SK-N-SH (cell line): ENCODE data around the gene PIK3R1. TPM values are rescaled to one million over a fixed set of nuclear protein-coding genes. Genes with fewer than 3 reads are reported as not detected.

ENCODE experiments used
- CTCF ChIA-PET: fragments of 300-600, 350-600 bp; formaldehyde crosslinking; extraction: SDS; loops from one replicate; lab custom pipeline; 2021; lab: Yijun Ruan, JAX
- POLR2A ChIA-PET: fragments of 350-600 bp; sonication (Branson Sonifier 250); formaldehyde crosslinking; extraction: SDS; loops from one replicate; lab custom pipeline; 2020; ENCODE audit warnings: antibody characterized with exemption, inconsistent platforms; lab: Yijun Ruan, JAX
- DNase-seq: peaks from one replicate; pipeline ENCODE4 v3.0.0; 2012
- H2AFZ ChIP-seq: fragments of 200-600 bp; sonication (generic); 2 replicates; pipeline ENCODE4 v1.8.1; 2016; ENCODE audit warnings: antibody characterized with exemption, mild to moderate bottlenecking, low read depth
- H3F3A ChIP-seq: fragments of 200-600 bp; sonication (generic); replicated peaks from 2 replicates; pipeline ENCODE3; 2016; ENCODE audit warnings: antibody characterized with exemption, mild to moderate bottlenecking; ENCODE audit not compliant: insufficient read depth
- H3K27ac ChIP-seq, 2 experiments: fragments of 200-500 bp in 1 of 2; fragments of 200-600 bp in 1 of 2; sonication (Bioruptor generic) in 1 of 2; sonication (generic), shearing (Covaris generic) in 1 of 2; 2 replicates each; pipeline versions ENCODE4 v1.5.1 to v1.6.1; 2014 to 2016; ENCODE audit warnings: low read depth in 2 of 2, inconsistent platforms in 1 of 2, low read length in 1 of 2, mild to moderate bottlenecking in 1 of 2, mixed read lengths in 1 of 2
- H3K27me3 ChIP-seq: fragments of 200-600 bp; sonication (generic), shearing (Covaris generic); 2 replicates; pipeline ENCODE4 v1.6.1; 2016; ENCODE audit warnings: mixed run types; ENCODE audit not compliant: insufficient read depth
- H3K36me3 ChIP-seq, 2 experiments: fragments of 200-500 bp in 1 of 2; fragments of 200-600 bp in 1 of 2; sonication (Bioruptor generic) in 1 of 2; sonication (generic) in 1 of 2; replicated peaks in 1 of 2; 2 replicates each; pipeline versions ENCODE3 to v1.5.1; 2014 to 2016; ENCODE audit warnings: low read length in 1 of 2, mild to moderate bottlenecking in 1 of 2; ENCODE audit not compliant: insufficient read depth in 2 of 2, control insufficient read depth in 1 of 2
- H3K4me1 ChIP-seq, 2 experiments: fragments of 200-500 bp in 1 of 2; fragments of 200-600 bp in 1 of 2; sonication (Bioruptor generic) in 1 of 2; sonication (generic), shearing (Covaris generic) in 1 of 2; 2 replicates each; pipeline versions ENCODE4 v1.5.1 to v1.6.1; 2014 to 2016; ENCODE audit warnings: low read depth in 1 of 2, low read length in 1 of 2, mixed run types in 1 of 2; ENCODE audit not compliant: insufficient read depth in 2 of 2, control insufficient read depth in 1 of 2
- H3K4me2 ChIP-seq: fragments of 200-600 bp; sonication (generic), shearing (Covaris generic); 2 replicates; pipeline ENCODE4 v1.6.1; 2017; ENCODE audit warnings: mixed run types
- H3K4me3 ChIP-seq, 2 experiments: fragments of 200-500 bp in 1 of 2; fragments of 200-600 bp in 1 of 2; sonication (Bioruptor generic) in 1 of 2; sonication (generic), shearing (Covaris generic) in 1 of 2; 2 replicates each; pipeline versions ENCODE4 v1.5.1 to v1.8.1; 2014 to 2016; ENCODE audit warnings: low read depth in 2 of 2, inconsistent platforms in 1 of 2, low read length in 1 of 2, mild to moderate bottlenecking in 1 of 2, mixed read lengths in 1 of 2, moderate library complexity in 1 of 2
- H3K79me2 ChIP-seq: fragments of 200-600 bp; sonication (generic); 2 replicates; pipeline ENCODE4 v1.8.1; 2017; ENCODE audit warnings: mild to moderate bottlenecking; ENCODE audit not compliant: insufficient read depth
- H3K9ac ChIP-seq: fragments of 200-600 bp; sonication (generic); 2 replicates; pipeline ENCODE4 v1.6.1; 2017; ENCODE audit warnings: mixed run types
- H3K9me2 ChIP-seq: fragments of 200-600 bp; sonication (generic); 2 replicates; pipeline ENCODE4 v1.6.1; 2017; ENCODE audit warnings: mixed run types
- H3K9me3 ChIP-seq: fragments of 200-600 bp; sonication (generic); 2 replicates; pipeline ENCODE4 v1.6.1; 2017; ENCODE audit warnings: mixed run types, mild to moderate bottlenecking, moderate library complexity
- H4K20me1 ChIP-seq: fragments of 200-600 bp; sonication (generic); 2 replicates; pipeline ENCODE4 v1.6.1; 2017; ENCODE audit warnings: mild to moderate bottlenecking, mixed run types; ENCODE audit not compliant: insufficient read depth
- CTCF ChIP-seq: fragments of 200-600 bp; sonication (generic); IDR thresholded peaks from 2 replicates; pipeline ENCODE4 v1.6.1; 2017; ENCODE audit warnings: antibody characterized with exemption, mild to moderate bottlenecking, moderate library complexity
- ELF1 ChIP-seq: IDR thresholded peaks from 2 replicates; pipeline ENCODE4 v1.4.0; 2012
- EZH2phosphoT487 ChIP-seq: fragments of 200-600 bp; sonication (generic); IDR thresholded peaks from 2 replicates; pipeline ENCODE4 v1.6.1; 2017; ENCODE audit warnings: low read depth, mixed run types, mild to moderate bottlenecking, antibody characterized with exemption, moderate library complexity, borderline replicate concordance
- FOSL2 ChIP-seq: IDR thresholded peaks from 2 replicates; pipeline ENCODE4 v1.4.0; 2012; ENCODE audit warnings: low read depth, mild to moderate bottlenecking, moderate library complexity, borderline replicate concordance
- FOXM1 ChIP-seq: IDR thresholded peaks from 2 replicates; pipeline ENCODE4 v1.4.0; 2012; ENCODE audit warnings: low read depth, mild to moderate bottlenecking
- GATA2 ChIP-seq: sonication (generic); formaldehyde crosslinking; IDR thresholded peaks from 2 replicates; pipeline ENCODE4 v1.5.0; 2020; ENCODE audit warnings: mild to moderate bottlenecking, missing genetic modification reagents
- MEF2A ChIP-seq: IDR thresholded peaks from 2 replicates; pipeline ENCODE4 v1.4.0; 2012; ENCODE audit warnings: low read depth, borderline replicate concordance
- NFIC ChIP-seq: IDR thresholded peaks from 2 replicates; pipeline ENCODE4 v1.4.0; 2012; ENCODE audit warnings: borderline replicate concordance
- REST ChIP-seq: IDR thresholded peaks from 2 replicates; pipeline ENCODE4 v1.6.1; 2012; ENCODE audit warnings: mild to moderate bottlenecking, low read depth, low read length, moderate library complexity
- RFX5 ChIP-seq: IDR thresholded peaks from 2 replicates; pipeline ENCODE4 v1.6.1; 2012; ENCODE audit warnings: mild to moderate bottlenecking, improper control_type of control experiment, low read length
- RXRA ChIP-seq: IDR thresholded peaks from 2 replicates; pipeline ENCODE4 v1.4.0; 2012; ENCODE audit warnings: low read depth, mild to moderate bottlenecking, borderline replicate concordance
- TEAD4 ChIP-seq: IDR thresholded peaks from 2 replicates; pipeline ENCODE4 v1.4.0; 2012; ENCODE audit warnings: mild to moderate bottlenecking, borderline replicate concordance; ENCODE audit not compliant: insufficient read depth
- YY1 ChIP-seq: IDR thresholded peaks from 2 replicates; pipeline ENCODE4 v1.4.0; 2012; ENCODE audit warnings: low read depth, mild to moderate bottlenecking
- ZBTB33 ChIP-seq: IDR thresholded peaks from 2 replicates; pipeline ENCODE4 v1.4.0; 2012; ENCODE audit warnings: low read depth, borderline replicate concordance
- WGBS: methylation state at CpG from one replicate; pipeline ENCODE4 v1.1.6; 2017; ENCODE audit warnings: low lambda C conversion rate; 5-methylcytosine and 5-hydroxymethylcytosine counted together
- polyA plus RNA-seq, 3 experiments: library from polyadenylated mRNA; depleted of rRNA; stranded (reverse); fragments of >200 nt; gene quantifications; 2 replicates each; pipeline ENCODE4 v1.2.3, GENCODE V29; 2012

PIK3R1 gene
- polyA plus RNA-seq, 1 of the 3 experiments (the other 2 are of a cell fraction) = 2.0 TPM

GRCh38 chr5:68250661-68251298 is 35.2 kb downstream of the PIK3R1 start:
- CTCF ChIA-PET = interaction anchor here (0.9 to 5.9 kb wide), 7 partner anchors 12 to 1132 kb away, joined by 3 to 80 read pairs (median 4); partner anchors contain the start of gene PIK3R1
- POLR2A ChIA-PET = interaction anchor here (0.6 kb wide), 1 partner anchor 68 kb away, joined by 3 read pairs; no protein-coding TSS in a partner anchor
- Histone ChIP-seq H3K36me3 (peaks cover 0 to 4% of the 10 kb centered on the region in 2 experiments), H3K4me3 (no peak overlapping the region), H3K4me1 (peaks cover 44 to 46% of the 10 kb centered on the region in 2 experiments; a peak in 3 of 4 replicates), H4K20me1 (no peaks in the 10 kb centered on the region), H3K27me3 (no peaks in the 10 kb centered on the region), H3K27ac (peak overlapping the region in 1 of 2 experiments; percentile 89; a peak in 2 of 4 replicates), H3K79me2 (0 out of 2 replicates have a peak, but pooled peaks cover 7% of the 10 kb centered on the region), H3K9ac (no peak overlapping the region), H3K4me2 (no peak overlapping the region), H3F3A (no peaks in the 10 kb centered on the region), H2AFZ (no peak overlapping the region), H3K9me3 (no peaks in the 10 kb centered on the region), H3K9me2 (no peaks in the 10 kb centered on the region)
- DNase-seq = no peak
- 73% methylated on average over 5 of the region's 5 CpGs for WGBS
- TF ChIP-seq RXRA (no peak), FOSL2 (no peak), RFX5 (no peak), CTCF (no peak), GATA2 (CRISPR knock-in tag) (peak; percentile 38)

- peak overlapping the region in 1 of 2 experiments; percentile 89; a peak in 3 of 4 replicates for H3K27ac ChIP-seq
- no peaks in the 10 kb centered on the region for H4K20me1 ChIP-seq
- CTCF ChIA-PET = interaction anchor here (0.7 to 5.9 kb wide), 9 partner anchors 13 to 1040 kb away, joined by 3 to 80 read pairs (median 10); partner anchors contain the start of gene PIK3R1
- POLR2A ChIA-PET = interaction anchor here (1.6 kb wide), 1 partner anchor 35 kb away, joined by 13 read pairs; the partner anchor contains the start of gene PIK3R1
- H3K9me3 ChIP-seq = no peaks in the 10 kb centered on the region
- DNase-seq = no peak
- H3K9ac ChIP-seq = no peak overlapping the region
- 69% methylated on average over 4 of the region's 4 CpGs for WGBS
- H3K9me2 ChIP-seq = no peaks in the 10 kb centered on the region
- no peaks in the 10 kb centered on the region for H3F3A ChIP-seq
- peaks cover 45 to 50% of the 10 kb centered on the region in 2 experiments; a peak in 3 of 4 replicates for H3K4me1 ChIP-seq
- no peak overlapping the region for H3K4me3 ChIP-seq
- TF ChIP-seq MEF2A (no peak), EZH2phosphoT487 (no peak), GATA2 (CRISPR knock-in tag) (no peak), FOXM1 (no peak), RXRA (no peak), TEAD4 (no peak), ZBTB33 (no peak), CTCF (no peak), ELF1 (no peak), REST (no peak), YY1 (no peak), NFIC (no peak)
- TF ChIP-seq, all 33 proteins: peak for 0
- H3K79me2 ChIP-seq = peaks cover 9% of the 10 kb centered on the region; the same call in 1 of the 2 replicates
- peaks cover 0 to 4% of the 10 kb centered on the region in 2 experiments for H3K36me3 ChIP-seq
- no peak overlapping the region for H2AFZ ChIP-seq
- H3K27me3 ChIP-seq = no peaks in the 10 kb centered on the region
- H3K4me2 ChIP-seq = no peak overlapping the region
Measured at GRCh38 chr5:68251386-68251785, 35.8 kb downstream of the PIK3R1 start.
